CMK (cell line): ENCODE measurements around the gene ZNF521.
"Not testable (repeated sequence)": the region's sequence is repeated elsewhere in the genome, so short reads cannot be mapped to it uniquely, and the experiment has no call there.

Experiments
- DNase-seq: peaks from one replicate; pipeline ENCODE4 v3.0.0-alpha.2; 2010; ENCODE audit warnings: low read depth

ZNF521 gene

GRCh38 chr18:25033175-25033574 is 318.8 kb downstream of the ZNF521 start:
- DNase-seq = not testable (repeated sequence)

GRCh38 chr18:25029802-25030201 is 322.2 kb downstream of the ZNF521 start:
- DNase-seq = no peak

- DNase-seq = no peak
These were observed 332.0 kb downstream of the ZNF521 start for GRCh38 chr18:25019931-25020330.

- no peak for DNase-seq
These were observed 332.7 kb downstream of the ZNF521 start for GRCh38 chr18:25019086-25019860.

- DNase-seq = no peak
These were observed 335.3 kb downstream of the ZNF521 start for GRCh38 chr18:25016666-25017065.

- DNase-seq = no peak
These were observed 335.8 kb downstream of the ZNF521 start for GRCh38 chr18:25016181-25016580.
